Body of pancreas (tissue), 4 donors: ENCODE results near the gene IBTK.

Experiments used
- POLR2A ChIP-seq, 3 donors: fragments of 450-650 bp; IDR thresholded peaks; one replicate each; pipeline ENCODE4 v1.6.1; 2016; ENCODE audit warnings: antibody characterized with exemption in 3 of 3, mild to moderate bottlenecking in 2 of 3
- TF ChIP-seq, protein P1 (sequence below), 7 experiments: fragments of 450-650 bp in 4 of 7; fragments of 200-600 bp in 3 of 7; sonication (generic) in 3 of 7; IDR thresholded peaks; one replicate each; pipeline ENCODE4 v1.5.1; 2016 to 2019; ENCODE audit warnings: antibody characterized with exemption in 7 of 7

DNA sequence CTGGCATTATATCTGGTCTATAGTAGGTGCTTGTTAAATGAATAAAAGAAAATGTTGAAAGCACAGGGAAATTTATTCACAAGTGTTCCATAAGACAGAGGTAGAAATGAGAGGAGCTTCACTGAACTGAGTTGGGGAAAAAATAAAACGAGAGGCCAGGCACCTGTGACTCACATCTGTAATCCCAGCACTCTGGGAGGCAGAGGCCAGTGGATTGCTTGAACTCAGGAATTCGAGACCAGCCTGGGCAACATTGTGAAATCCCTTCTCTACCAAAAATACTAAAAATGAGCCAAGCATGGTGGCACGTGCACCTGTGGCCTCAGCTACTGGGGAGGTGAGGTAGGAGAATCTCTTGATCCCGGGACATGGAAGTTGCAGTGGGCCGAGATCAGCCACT, 28.1 kb upstream of the IBTK start:
- TF ChIP-seq, protein P1, sequence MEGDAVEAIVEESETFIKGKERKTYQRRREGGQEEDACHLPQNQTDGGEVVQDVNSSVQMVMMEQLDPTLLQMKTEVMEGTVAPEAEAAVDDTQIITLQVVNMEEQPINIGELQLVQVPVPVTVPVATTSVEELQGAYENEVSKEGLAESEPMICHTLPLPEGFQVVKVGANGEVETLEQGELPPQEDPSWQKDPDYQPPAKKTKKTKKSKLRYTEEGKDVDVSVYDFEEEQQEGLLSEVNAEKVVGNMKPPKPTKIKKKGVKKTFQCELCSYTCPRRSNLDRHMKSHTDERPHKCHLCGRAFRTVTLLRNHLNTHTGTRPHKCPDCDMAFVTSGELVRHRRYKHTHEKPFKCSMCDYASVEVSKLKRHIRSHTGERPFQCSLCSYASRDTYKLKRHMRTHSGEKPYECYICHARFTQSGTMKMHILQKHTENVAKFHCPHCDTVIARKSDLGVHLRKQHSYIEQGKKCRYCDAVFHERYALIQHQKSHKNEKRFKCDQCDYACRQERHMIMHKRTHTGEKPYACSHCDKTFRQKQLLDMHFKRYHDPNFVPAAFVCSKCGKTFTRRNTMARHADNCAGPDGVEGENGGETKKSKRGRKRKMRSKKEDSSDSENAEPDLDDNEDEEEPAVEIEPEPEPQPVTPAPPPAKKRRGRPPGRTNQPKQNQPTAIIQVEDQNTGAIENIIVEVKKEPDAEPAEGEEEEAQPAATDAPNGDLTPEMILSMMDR (IDR thresholded peaks at IDR 0.05) = no peak
- no peak for TF ChIP-seq POLR2A (IDR thresholded peaks at IDR 0.05)
